Parathyroid adenoma (tissue), 2 donors: ENCODE data around the gene RANBP10.

Experiments
- H2AFZ ChIP-seq: fragments of 300-600 bp; sonication (generic); one replicate; pipeline ENCODE4 v1.7.0; 2017; ENCODE audit warnings: antibody characterized with exemption, mild to moderate bottlenecking
- H3K27ac ChIP-seq: fragments of 300-600 bp; sonication (generic); one replicate; pipeline ENCODE4 v1.7.0; 2017
- H3K27me3 ChIP-seq: fragments of 300-600 bp; sonication (generic); one replicate; pipeline ENCODE4 v1.7.0; 2017; ENCODE audit warnings: low read length; ENCODE audit not compliant: control insufficient read depth, insufficient read depth
- H3K36me3 ChIP-seq: fragments of 300-600 bp; sonication (generic); one replicate; pipeline ENCODE4 v1.7.0; 2017; ENCODE audit warnings: low read length; ENCODE audit not compliant: control insufficient read depth, insufficient read depth
- H3K4me1 ChIP-seq: fragments of 300-600 bp; sonication (generic); one replicate; pipeline ENCODE4 v1.7.0; 2017; ENCODE audit warnings: control low read depth
- H3K4me2 ChIP-seq: fragments of 300-600 bp; sonication (generic); one replicate; pipeline ENCODE4 v1.7.0; 2017; ENCODE audit warnings: low read length
- H3K4me3 ChIP-seq: fragments of 300-600 bp; sonication (generic); one replicate; pipeline ENCODE4 v1.7.0; 2017; ENCODE audit warnings: low read depth, low read length
- H3K79me2 ChIP-seq: fragments of 300-600 bp; sonication (generic); one replicate; pipeline ENCODE4 v1.7.0; 2017; ENCODE audit warnings: control low read depth
- H3K9ac ChIP-seq: fragments of 300-600 bp; sonication (generic); one replicate; pipeline ENCODE4 v1.7.0; 2017; ENCODE audit warnings: mild to moderate bottlenecking
- H3K9me3 ChIP-seq: fragments of 300-600 bp; sonication (generic); one replicate; pipeline ENCODE4 v1.7.0; 2017; ENCODE audit warnings: low read length; ENCODE audit not compliant: control insufficient read depth
- TF ChIP-seq, protein P1 (sequence below): fragments of 300-600 bp; sonication (generic); IDR thresholded peaks from one replicate; pipeline ENCODE4 v1.7.0; 2017; ENCODE audit warnings: antibody characterized with exemption, mild to moderate bottlenecking
- donor health status: primary hyperparathyroidism.

Gene RANBP10

DNA sequence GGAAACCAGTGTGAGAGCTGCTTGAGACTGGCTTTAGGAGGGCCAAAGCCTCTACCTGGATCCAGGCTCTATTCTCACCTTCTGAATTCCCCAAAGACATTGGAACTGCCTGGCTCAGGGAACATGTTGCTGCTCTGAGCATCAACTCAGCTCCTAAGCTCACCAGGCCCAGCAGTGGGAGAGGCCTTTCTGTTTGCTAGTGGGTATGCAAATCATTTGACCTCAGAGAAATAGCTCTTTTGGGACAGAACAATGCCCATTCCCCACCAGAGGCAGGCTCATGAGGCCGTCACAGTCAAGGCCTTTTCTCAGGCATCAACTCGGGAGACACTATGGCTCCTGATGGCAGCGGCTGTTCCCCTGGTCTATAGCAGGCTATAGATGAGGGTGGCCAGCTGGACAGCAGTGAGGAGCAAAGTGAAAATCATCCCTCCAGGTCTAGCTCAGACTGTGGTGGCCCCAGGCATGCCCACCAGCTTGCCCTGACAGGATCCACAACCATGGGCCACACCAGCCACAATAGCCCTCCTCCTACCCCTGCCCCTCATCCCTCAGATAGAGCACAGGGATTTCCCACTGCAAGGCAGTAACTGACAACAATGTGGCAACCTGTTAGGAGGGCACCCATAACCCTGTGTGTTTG lies 56.8 kb downstream of the RANBP10 start:
- no peak overlapping the region for H2AFZ ChIP-seq
- TF ChIP-seq, protein P1, sequence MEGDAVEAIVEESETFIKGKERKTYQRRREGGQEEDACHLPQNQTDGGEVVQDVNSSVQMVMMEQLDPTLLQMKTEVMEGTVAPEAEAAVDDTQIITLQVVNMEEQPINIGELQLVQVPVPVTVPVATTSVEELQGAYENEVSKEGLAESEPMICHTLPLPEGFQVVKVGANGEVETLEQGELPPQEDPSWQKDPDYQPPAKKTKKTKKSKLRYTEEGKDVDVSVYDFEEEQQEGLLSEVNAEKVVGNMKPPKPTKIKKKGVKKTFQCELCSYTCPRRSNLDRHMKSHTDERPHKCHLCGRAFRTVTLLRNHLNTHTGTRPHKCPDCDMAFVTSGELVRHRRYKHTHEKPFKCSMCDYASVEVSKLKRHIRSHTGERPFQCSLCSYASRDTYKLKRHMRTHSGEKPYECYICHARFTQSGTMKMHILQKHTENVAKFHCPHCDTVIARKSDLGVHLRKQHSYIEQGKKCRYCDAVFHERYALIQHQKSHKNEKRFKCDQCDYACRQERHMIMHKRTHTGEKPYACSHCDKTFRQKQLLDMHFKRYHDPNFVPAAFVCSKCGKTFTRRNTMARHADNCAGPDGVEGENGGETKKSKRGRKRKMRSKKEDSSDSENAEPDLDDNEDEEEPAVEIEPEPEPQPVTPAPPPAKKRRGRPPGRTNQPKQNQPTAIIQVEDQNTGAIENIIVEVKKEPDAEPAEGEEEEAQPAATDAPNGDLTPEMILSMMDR, result no peak
- no peak overlapping the region for H3K9ac ChIP-seq
- no peaks in the 10 kb centered on the region for H3K4me1 ChIP-seq
- no peaks in the 10 kb centered on the region for H3K36me3 ChIP-seq
- no peak overlapping the region for H3K4me3 ChIP-seq
- no peak overlapping the region for H3K27ac ChIP-seq
- H3K9me3 ChIP-seq, result no peaks in the 10 kb centered on the region
- H3K79me2 ChIP-seq, result peaks cover 1% of the 10 kb centered on the region
- H3K4me2 ChIP-seq, result no peak overlapping the region
- H3K27me3 ChIP-seq, result no peaks in the 10 kb centered on the region

DNA sequence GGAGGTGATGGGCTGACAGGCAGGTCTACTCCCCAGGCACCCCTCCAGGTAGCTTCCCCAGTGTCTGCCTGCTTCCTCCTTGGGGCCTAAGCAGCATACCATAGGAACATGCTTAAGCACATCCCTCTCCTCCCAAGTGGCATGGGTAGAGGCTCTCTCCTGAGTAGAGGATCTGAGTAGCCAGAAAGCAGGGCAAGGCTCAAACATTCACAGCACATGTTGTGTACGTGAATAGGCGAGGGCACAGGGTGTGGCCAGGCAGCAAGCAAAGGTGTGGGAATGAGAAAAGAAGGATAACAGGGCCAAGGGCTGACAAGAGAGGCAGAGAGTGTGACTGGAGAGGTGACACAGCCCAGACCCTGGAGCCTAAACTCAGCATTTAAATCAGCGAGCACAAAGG lies 57.5 kb downstream of the RANBP10 start:
- Histone ChIP-seq H2AFZ (no peak overlapping the region), H3K36me3 (no peaks in the 10 kb centered on the region), H3K4me2 (no peak overlapping the region), H3K9me3 (no peaks in the 10 kb centered on the region), H3K27me3 (no peaks in the 10 kb centered on the region), H3K9ac (no peak overlapping the region), H3K79me2 (peaks cover 2% of the 10 kb centered on the region), H3K27ac (no peak overlapping the region), H3K4me1 (no peaks in the 10 kb centered on the region), H3K4me3 (no peak overlapping the region)
- TF ChIP-seq, protein P1, result no peak

DNA sequence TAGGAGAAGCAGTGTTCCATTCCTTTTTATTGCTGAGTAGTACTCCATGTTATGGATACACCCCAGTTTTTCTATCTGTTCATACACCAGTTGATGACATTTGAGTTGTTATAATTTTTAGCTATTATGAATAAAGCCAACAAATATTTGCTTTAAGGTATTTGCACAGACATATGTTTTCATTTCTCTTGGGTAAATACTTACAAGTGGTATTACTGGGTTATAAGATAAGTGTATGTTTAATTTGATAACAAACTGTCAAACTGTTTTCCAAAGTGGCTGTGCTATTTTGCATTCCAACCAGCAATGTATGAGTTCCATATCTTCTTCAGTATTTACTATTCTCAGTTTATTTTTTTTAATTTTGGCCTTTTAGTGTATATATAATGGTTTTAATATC lies 59.5 kb downstream of the RANBP10 start:
- Histone ChIP-seq H3K9ac (no peak overlapping the region), H3K27ac (no peak overlapping the region), H3K36me3 (no peaks in the 10 kb centered on the region), H3K27me3 (no peaks in the 10 kb centered on the region), H3K4me1 (no peaks in the 10 kb centered on the region), H3K4me3 (no peak overlapping the region), H2AFZ (no peak overlapping the region), H3K79me2 (peaks cover 2% of the 10 kb centered on the region), H3K9me3 (no peaks in the 10 kb centered on the region), H3K4me2 (no peak overlapping the region)
- TF ChIP-seq, protein P1, result no peak

DNA sequence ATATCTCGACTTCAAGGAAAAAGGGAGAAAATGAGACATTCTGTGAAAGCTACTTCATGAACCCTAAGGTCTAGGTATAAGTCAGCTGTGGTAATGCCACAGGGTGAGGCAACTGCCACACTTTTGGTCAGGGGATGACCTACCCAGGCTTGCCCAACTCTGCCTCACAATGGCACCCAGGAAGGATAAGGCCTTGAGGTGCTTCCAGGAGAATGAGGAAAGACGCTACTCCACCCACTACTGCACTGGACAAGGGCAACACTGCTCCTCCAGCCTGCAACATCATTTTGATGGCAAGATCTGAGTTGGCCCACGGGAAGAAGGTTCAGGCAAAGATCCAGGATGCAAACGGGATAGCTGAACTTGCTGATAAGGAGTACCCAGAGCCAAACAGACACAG lies 65.2 kb downstream of the RANBP10 start:
- H2AFZ ChIP-seq, result no peak overlapping the region
- H3K36me3 ChIP-seq, result no peaks in the 10 kb centered on the region
- H3K79me2 ChIP-seq, result peaks cover 2% of the 10 kb centered on the region
- H3K27me3 ChIP-seq, result no peaks in the 10 kb centered on the region
- H3K9ac ChIP-seq, result no peak overlapping the region
- no peaks in the 10 kb centered on the region for H3K9me3 ChIP-seq
- no peak overlapping the region for H3K4me3 ChIP-seq
- no peaks in the 10 kb centered on the region for H3K4me1 ChIP-seq
- TF ChIP-seq, protein P1, result no peak
- H3K27ac ChIP-seq, result no peak overlapping the region
- H3K4me2 ChIP-seq, result no peak overlapping the region

DNA sequence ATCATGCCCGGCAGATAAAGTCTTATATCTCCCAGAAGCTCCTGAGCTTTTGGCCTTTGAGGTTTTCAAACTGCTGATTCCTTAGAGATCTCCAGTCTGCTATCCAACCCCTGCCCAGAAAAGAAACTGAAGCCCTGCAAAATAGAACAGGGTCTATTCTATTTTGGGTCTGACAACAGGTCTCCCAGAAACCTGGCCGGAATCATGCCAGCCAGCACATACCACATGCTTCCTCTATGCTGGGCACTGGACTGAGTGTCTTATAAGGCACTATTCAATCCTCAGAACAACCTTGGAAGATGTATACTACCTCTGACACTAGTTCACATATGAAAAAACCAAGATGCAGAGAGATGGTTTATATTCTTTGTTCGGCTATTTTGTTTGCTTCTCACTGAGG lies 66.0 kb downstream of the RANBP10 start:
- Histone ChIP-seq H3K4me2 (no peak overlapping the region), H2AFZ (no peak overlapping the region), H3K36me3 (no peaks in the 10 kb centered on the region), H3K9ac (no peak overlapping the region), H3K4me3 (no peak overlapping the region), H3K4me1 (no peaks in the 10 kb centered on the region), H3K79me2 (peaks cover 2% of the 10 kb centered on the region), H3K27ac (no peak overlapping the region), H3K27me3 (no peaks in the 10 kb centered on the region), H3K9me3 (no peaks in the 10 kb centered on the region)
- TF ChIP-seq, protein P1, result no peak
